Measurements from ENCODE around the gene THOP1.

The THOP1 gene

GRCh38 chr19:2762783-2763496 is 22.4 kb upstream of the THOP1 start:
- no peak for DNase-seq

DNA sequence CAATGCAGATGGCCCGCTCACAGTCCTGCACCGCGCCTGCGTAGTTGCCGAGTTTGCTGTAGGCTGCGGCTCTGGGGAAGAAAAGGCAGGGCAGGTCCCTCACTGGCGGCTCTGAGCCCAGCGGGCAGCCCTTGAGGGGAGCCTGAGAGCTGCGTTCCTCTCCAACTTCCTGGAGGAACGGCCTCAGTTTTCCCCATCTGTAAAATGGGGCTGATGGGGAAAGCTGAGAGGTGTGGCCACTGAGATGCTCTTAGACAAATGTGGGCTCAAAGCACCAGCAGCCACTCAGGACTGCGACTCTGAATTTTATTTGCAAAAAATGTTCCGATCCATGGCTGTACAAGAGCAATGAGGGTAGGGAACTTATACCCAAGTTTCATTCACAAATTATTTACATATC is 21.6 kb upstream of the THOP1 start:
- no peak for DNase-seq

- DNase-seq = no peak
Observed at GRCh38 chr19:2764945-2765344, 20.4 kb upstream of the THOP1 start.

GRCh38 chr19:2765376-2765775 is 19.9 kb upstream of the THOP1 start:
- DNase-seq = no peak

- no peak for DNase-seq
Observed at GRCh38 chr19:2766594-2767372, 18.5 kb upstream of the THOP1 start.

GRCh38 chr19:2767688-2768087 is 17.6 kb upstream of the THOP1 start:
- DNase-seq = no peak

- no peak for DNase-seq
Observed at GRCh38 chr19:2768365-2769132, 16.8 kb upstream of the THOP1 start.

DNA sequence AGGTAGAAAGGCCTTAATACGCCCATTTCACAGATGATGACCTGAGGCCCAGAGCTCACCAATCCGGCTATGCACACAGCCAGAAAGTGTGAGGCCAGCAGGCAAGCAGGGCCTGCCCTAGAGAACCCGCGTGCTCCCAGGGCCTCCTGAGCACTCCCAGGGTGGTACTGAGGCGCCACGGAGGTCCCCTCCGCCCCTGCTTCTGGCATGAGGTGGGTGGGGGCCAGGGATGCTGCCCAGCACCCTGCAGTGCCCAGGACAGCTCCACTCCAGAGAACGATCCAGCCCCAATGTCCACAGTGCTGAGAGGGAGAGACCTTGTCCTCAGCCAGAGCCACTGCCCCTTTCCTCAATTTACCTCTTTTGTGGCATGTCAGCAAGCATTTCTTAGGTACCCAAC is 16.1 kb upstream of the THOP1 start:
- no peak for DNase-seq

DNA sequence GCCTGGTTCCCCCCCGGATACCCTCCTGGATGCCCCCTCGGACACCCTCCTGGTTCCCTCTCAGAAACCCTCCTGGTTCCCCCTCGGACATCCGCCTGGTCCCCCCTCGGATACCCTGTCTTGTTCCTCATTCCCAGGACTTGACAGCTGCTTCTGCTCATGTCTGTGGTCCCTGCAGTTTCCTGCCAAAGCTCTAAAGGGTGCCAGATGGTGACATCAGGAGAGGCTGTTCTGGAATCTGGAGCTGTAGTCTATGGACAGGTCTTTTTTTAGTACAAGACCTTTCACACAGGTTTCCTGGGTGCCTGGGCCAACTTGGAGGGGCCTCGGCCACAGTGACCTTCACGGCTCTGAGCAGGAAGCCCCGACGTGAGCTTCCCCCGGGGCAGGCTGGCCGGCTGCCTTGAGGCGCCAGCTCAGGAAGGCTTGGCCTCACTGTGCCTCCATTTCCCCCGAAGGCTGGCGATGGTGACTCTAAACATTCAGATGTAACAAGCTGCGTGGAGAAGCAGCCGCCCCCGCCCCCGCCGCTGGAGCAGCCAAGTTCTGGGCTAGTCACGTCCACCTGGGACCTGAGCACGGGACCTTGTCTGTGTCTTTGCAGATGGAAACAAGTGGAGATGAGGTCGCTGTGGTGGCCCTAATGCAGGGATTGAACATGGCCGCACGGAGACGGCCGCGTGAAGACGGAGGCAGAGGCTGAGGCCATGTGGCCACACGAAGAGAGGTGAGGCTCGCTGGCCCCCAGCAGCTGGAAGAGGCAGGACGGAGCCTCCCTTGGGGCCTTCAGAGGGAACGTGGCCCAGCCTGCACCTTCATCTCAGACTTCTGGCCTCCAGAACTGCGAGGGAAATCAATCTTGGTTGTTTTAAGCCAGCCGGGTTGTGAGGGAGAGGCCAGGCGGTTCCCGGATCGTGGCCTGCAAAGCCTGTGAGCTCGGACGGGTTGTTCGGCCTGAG is 15.0 kb upstream of the THOP1 start:
- DNase-seq = no peak

- DNase-seq = no peak
Observed at GRCh38 chr19:2771786-2772674, 13.3 kb upstream of the THOP1 start.

- DNase-seq = no peak
Observed at GRCh38 chr19:2774083-2774679, 11.1 kb upstream of the THOP1 start.

DNA sequence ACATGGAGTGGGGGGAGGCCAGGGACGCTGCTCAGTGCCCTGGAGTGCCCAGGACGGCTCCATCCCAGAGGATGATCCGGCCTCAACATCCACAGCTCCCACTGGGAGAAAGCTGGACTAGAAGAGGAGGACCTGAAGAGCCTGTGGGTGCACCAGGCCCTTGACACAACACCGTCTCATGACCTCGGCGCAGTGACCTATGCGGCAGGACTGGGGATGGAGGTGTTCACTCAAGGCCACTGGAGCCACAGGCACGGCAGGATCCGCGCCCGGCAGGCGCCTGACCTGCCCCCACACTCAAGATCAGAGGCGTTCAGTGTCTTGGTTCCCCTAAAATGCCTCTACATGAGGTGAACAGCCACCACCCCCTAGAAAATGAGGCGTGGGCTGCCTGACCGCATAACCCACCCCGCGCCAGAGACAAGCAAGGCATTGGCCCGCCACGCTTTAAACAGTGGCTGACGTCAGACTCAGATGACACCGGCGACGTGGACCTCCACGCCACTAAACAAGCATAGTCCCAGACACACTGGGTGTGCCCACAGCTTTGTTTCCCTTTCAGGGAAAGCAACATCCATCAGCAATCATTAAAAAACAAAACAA is 10.2 kb upstream of the THOP1 start:
- peak in 1 of 2 donors; percentile 26 for DNase-seq

- DNase-seq = peak; percentile 73
Observed at GRCh38 chr19:2775556-2776430, 9.5 kb upstream of the THOP1 start.

DNA sequence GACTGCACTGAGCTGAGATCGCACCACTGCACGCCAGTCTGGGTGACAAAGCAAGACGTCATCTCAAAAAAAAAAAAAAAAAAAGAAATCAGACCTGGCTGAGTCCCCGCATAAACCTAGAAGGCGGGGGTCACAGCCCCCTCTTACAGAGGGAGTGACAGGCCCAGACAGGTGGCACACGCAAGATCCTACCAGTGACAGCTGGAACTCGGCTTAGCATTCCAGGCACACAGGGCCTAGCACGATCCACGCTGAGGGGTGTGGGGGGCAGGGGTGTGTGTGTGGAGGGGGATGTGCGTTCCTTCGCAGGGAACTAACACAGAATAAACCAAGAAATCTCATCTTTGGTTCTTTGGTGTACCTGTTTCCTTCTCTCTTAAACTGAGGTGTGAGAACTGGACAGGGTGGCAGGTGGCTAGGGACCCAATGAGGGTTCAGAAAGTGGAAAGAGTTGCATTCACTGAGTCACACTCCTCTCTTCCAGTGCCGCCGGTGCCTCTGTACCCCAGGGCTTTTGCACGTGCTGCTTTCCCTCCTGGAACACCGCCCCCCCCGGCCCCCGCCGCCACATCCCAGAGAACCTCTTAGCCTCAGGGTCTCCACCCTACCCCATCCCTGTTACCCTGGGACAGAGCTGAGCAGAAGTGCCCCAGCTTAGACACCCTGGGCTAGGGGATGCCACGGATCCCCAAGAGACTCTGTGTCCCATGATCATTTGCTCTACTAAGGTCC is 7.2 kb upstream of the THOP1 start:
- no peak for DNase-seq

GRCh38 chr19:2779121-2779740 is 6.1 kb upstream of the THOP1 start:
- DNase-seq = no peak

- DNase-seq = no peak
Observed at GRCh38 chr19:2780284-2780683, 5.0 kb upstream of the THOP1 start.

DNA sequence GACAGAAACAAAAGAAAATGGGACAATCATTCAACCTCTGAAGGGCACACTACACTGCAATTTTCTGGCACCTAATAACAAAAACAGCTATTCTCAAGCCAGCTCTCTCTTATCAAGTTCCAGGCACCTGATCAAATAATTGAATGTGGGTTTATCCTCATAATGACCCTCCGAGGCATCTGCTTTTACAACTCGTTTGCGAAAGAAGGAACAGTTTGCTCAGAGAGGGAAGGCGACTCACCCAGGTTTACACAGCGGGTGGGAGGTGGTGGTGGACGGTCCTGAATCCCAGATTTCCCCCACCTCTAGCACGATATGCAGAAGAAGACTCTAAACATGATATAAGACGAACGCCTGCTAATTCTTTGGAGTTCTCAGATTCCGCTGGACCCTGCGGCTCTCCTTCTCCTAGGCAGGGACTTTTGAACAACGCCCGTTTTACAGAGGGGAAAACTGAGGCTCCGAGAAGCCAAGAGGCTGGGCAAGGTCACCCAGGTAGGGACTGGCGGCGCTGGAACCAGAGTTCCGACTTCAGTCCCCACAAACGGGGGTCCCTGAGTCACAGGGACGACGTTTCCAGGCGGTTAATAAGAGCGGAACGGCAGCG is 2.9 kb upstream of the THOP1 start:
- no peak for DNase-seq
